Measurements from ENCODE around the gene GFER. TPM values are rescaled to one million over a fixed set of nuclear protein-coding genes. Genes with fewer than 3 reads are reported as not detected.
"Not testable (repeated sequence)": the region's sequence is repeated elsewhere in the genome, so short reads cannot be mapped to it uniquely, and the experiment has no call there.

Gene GFER
- total and polyA plus RNA-seq, 5 donors, result 19.6 to 31.7 (median 22.4) TPM

DNA sequence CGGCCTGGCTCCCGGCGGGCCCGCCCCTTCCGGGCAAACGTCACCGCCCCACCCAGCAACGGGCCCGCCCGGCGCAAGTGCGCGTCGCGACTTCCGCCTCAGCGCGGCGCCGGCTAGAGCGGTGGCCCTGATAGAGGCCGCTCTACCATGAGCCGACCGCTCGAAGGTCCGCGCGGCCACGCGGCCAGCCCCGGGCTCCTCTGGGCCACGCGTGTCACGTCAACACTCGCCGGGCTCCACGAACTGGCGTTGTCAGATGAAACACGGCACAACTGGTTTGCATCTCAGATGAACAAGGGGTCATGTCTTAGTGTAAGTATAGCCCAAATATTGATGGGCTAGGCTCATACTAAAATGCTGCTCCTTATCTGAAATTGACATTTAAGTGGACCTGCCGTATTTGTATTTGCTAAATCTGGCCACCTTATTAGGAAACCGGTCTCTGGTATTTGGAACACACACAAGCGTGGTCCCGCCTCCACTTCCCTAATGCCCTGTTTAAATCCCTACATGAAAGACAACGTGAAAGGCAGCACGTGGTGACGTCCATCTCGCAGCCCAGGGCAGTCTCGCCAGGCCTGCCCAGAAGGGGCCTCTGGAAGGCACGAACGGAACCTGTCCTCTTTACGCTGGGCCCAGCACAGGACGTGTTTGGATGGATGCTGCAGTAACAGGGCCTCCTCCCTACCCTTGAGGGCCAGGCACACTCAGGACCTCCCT, 26.0 kb downstream of the GFER start, which contains the start of gene ZNF598:
Gene ZNF598, minus strand, starts transcription at position 31 of the 720 bp plus-strand sequence.
- peak; percentile 93 to 96 for ATAC-seq
- H3K9me3 ChIP-seq (ENCODE audit: control insufficient read depth, low read length), result no peaks in the 10 kb centered on the region
- peak within 1 kb of the TSS; percentile 84 for H3K27ac ChIP-seq (ENCODE audit: low read length)
- intact Hi-C loops (cut with DNase I), result no loop called here
- no peaks in the 10 kb centered on the region for H3K27me3 ChIP-seq (ENCODE audit: control insufficient read depth, insufficient read depth)
- DNase-seq, result peak; percentile 87 to 95 (median 94)
- H3K4me1 ChIP-seq (ENCODE audit: control insufficient read depth, insufficient read depth, low read length), result peaks cover 14% of the 10 kb centered on the region
- peak within 1 kb of the TSS; percentile 95 for H3K4me3 ChIP-seq (ENCODE audit: low read length)
- 1% methylated on average over 52 of the region's 52 CpGs for WGBS

GRCh38 chr16:2011726-2012125, 27.7 kb downstream of the GFER start:
- intact Hi-C loops (cut with DNase I); ATAC-seq; H3K9me3 ChIP-seq (ENCODE audit: control insufficient read depth, low read length); H3K27me3 ChIP-seq (ENCODE audit: control insufficient read depth, insufficient read depth); H3K27ac ChIP-seq (ENCODE audit: low read length); H3K4me3 ChIP-seq (ENCODE audit: low read length); DNase-seq: not testable (repeated sequence)
- peaks cover 14% of the 10 kb centered on the region for H3K4me1 ChIP-seq (ENCODE audit: control insufficient read depth, insufficient read depth, low read length)
- WGBS, result 91% methylated on average over 9 of the region's 9 CpGs

- no peaks in the 10 kb centered on the region for H3K27me3 ChIP-seq (ENCODE audit: control insufficient read depth, insufficient read depth)
Observed at GRCh38 chr16:2013527-2013926, 29.5 kb downstream of the GFER start.

GRCh38 chr16:2015117-2015946, 31.3 kb downstream of the GFER start:
- intact Hi-C loops (cut with DNase I), result no loop called here
- DNase-seq, result no peak

More at GRCh38 chr16:2013527-2013926, 29.5 kb downstream of the GFER start:
- no peak overlapping the region for H3K4me3 ChIP-seq (ENCODE audit: low read length)
- H3K27ac ChIP-seq (ENCODE audit: low read length), result no peak overlapping the region
- H3K9me3 ChIP-seq (ENCODE audit: control insufficient read depth, low read length), result no peaks in the 10 kb centered on the region
- DNase-seq (no peak), ATAC-seq (no peak)
- 91% methylated on average over 15 of the region's 15 CpGs for WGBS
- intact Hi-C loops (cut with DNase I), result no loop called here
- H3K4me1 ChIP-seq (ENCODE audit: control insufficient read depth, insufficient read depth, low read length), result peaks cover 6% of the 10 kb centered on the region

GRCh38 chr16:2015947-2016208, 31.9 kb downstream of the GFER start:
- WGBS, result 79% methylated on average over 7 of the region's 7 CpGs

More at GRCh38 chr16:2015117-2015946, 31.3 kb downstream of the GFER start:
- WGBS, result 89% methylated on average over 24 of the region's 24 CpGs
- peak in 1 of 2 donors; percentile 27 for ATAC-seq
- no peak overlapping the region for H3K27ac ChIP-seq (ENCODE audit: low read length)
- no peaks in the 10 kb centered on the region for H3K4me1 ChIP-seq (ENCODE audit: control insufficient read depth, insufficient read depth, low read length)
- no peaks in the 10 kb centered on the region for H3K9me3 ChIP-seq (ENCODE audit: control insufficient read depth, low read length)
- H3K4me3 ChIP-seq (ENCODE audit: low read length), result no peak overlapping the region
- no peaks in the 10 kb centered on the region for H3K27me3 ChIP-seq (ENCODE audit: control insufficient read depth, insufficient read depth)

DNA sequence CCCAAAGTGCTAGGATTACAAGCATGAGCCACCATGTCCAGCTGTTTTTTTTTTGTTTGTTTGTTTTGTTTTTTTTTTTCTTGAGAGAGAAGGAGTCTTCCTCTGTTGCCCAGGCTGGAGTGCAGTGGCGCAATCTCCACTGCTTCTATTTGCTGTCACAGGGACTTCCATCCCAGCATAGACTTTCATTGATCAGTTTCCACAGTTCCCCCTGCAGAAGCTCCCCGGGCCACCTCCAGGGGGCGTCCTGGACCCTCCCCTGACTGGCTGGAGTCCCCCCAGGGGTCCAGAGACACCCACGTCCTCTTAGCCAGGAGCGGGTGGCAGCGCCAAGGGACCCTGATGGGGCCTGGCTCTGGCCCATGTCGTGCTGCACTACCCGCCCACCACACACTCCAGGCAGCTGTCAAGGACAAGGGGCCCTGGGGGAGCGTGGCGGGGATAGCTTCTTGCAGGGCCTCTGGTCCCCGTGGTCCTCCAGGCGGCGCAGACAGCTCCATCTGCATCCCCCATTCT, 32.5 kb downstream of the GFER start:
- Histone ChIP-seq H3K9me3 (ENCODE audit: control insufficient read depth, low read length) (no peaks in the 10 kb centered on the region), H3K27me3 (ENCODE audit: control insufficient read depth, insufficient read depth) (no peaks in the 10 kb centered on the region), H3K27ac (ENCODE audit: low read length) (no peak overlapping the region), H3K4me1 (ENCODE audit: control insufficient read depth, insufficient read depth, low read length) (no peaks in the 10 kb centered on the region), H3K4me3 (ENCODE audit: low read length) (no peak overlapping the region)
- no peak for ATAC-seq
- DNase-seq, result peak in 1 of 3 donors; percentile 56
- intact Hi-C loops (cut with DNase I), result no loop called here
- WGBS, result 27% methylated on average over 13 of the region's 13 CpGs

More at GRCh38 chr16:2015947-2016208, 31.9 kb downstream of the GFER start:
- DNase-seq, result no peak
- Histone ChIP-seq H3K27me3 (ENCODE audit: control insufficient read depth, insufficient read depth) (no peaks in the 10 kb centered on the region), H3K9me3 (ENCODE audit: control insufficient read depth, low read length) (no peaks in the 10 kb centered on the region), H3K27ac (ENCODE audit: low read length) (no peak overlapping the region), H3K4me1 (ENCODE audit: control insufficient read depth, insufficient read depth, low read length) (no peaks in the 10 kb centered on the region), H3K4me3 (ENCODE audit: low read length) (no peak overlapping the region)
- intact Hi-C loops (cut with DNase I), result no loop called here
- no peak for ATAC-seq

- WGBS, result 2% methylated on average over 33 of the region's 33 CpGs
Observed at GRCh38 chr16:2019518-2019920, 35.5 kb downstream of the GFER start, which contains the start of gene NPW. TSS of gene NPW (plus strand) at chr16:2019785.

GRCh38 chr16:2019921-2020831, 36.2 kb downstream of the GFER start:
- intact Hi-C loops (cut with DNase I), result loop anchor here in 3 of 4 donors (5.0 to 10.0 kb wide), 2 partner anchors 122 to 125 kb away; partner anchors contain the start of gene RAB26 (in 1 of the 3)
- H3K9me3 ChIP-seq (ENCODE audit: control insufficient read depth, low read length), result no peaks in the 10 kb centered on the region
- peak; percentile 10 to 50 (median 49) for DNase-seq
- no peaks in the 10 kb centered on the region for H3K27me3 ChIP-seq (ENCODE audit: control insufficient read depth, insufficient read depth)
- no peak overlapping the region for H3K4me3 ChIP-seq (ENCODE audit: low read length)
- H3K4me1 ChIP-seq (ENCODE audit: control insufficient read depth, insufficient read depth, low read length), result peaks cover 5% of the 10 kb centered on the region
- 1% methylated on average over 96 of the region's 96 CpGs for WGBS
- no peak overlapping the region for H3K27ac ChIP-seq (ENCODE audit: low read length)
- ATAC-seq, result no peak

More at GRCh38 chr16:2019518-2019920, 35.5 kb downstream of the GFER start, which contains the start of gene NPW:
- intact Hi-C loops (cut with DNase I), result no loop called here
- no peaks in the 10 kb centered on the region for H3K27me3 ChIP-seq (ENCODE audit: control insufficient read depth, insufficient read depth)
- no peak within 1 kb of the TSS for H3K4me3 ChIP-seq (ENCODE audit: low read length)
- DNase-seq (peak; percentile 8 to 71 (median 61)), ATAC-seq (no peak)
- peaks cover 5% of the 10 kb centered on the region for H3K4me1 ChIP-seq (ENCODE audit: control insufficient read depth, insufficient read depth, low read length)
- H3K27ac ChIP-seq (ENCODE audit: low read length), result no peak within 1 kb of the TSS
- H3K9me3 ChIP-seq (ENCODE audit: control insufficient read depth, low read length), result no peaks in the 10 kb centered on the region

DNA sequence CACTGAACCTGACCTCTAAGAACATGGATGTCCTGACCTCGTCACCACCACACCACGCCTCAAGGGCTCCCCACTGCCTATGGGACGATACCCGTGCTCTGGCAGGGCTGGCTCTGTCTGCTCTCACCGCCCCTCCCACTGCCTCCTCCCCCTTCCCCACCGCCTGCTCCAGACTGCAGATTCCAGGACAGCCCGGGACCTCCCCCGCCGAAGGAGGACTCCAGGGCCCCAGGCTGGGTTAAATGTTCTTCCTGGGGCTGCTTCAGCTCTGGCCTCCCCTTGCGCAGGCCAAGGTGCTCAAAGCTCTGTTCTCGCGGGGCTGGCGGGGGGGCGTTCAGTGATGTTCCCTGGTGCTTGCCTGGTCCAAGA, 38.7 kb downstream of the GFER start:
- intact Hi-C loops (cut with DNase I), result loop anchor here (2.0 to 10.0 kb wide), 3 partner anchors 118 to 122 kb away; partner anchors contain the start of gene RAB26 (in 1 of the 4)
- no peaks in the 10 kb centered on the region for H3K27me3 ChIP-seq (ENCODE audit: control insufficient read depth, insufficient read depth)
- H3K4me1 ChIP-seq (ENCODE audit: control insufficient read depth, insufficient read depth, low read length), result peaks cover 5% of the 10 kb centered on the region
- peak overlapping the region; percentile 7 for H3K4me3 ChIP-seq (ENCODE audit: low read length)
- no peaks in the 10 kb centered on the region for H3K9me3 ChIP-seq (ENCODE audit: control insufficient read depth, low read length)
- 2% methylated on average over 14 of the region's 14 CpGs for WGBS
- no peak overlapping the region for H3K27ac ChIP-seq (ENCODE audit: low read length)
- DNase-seq, result peak in 2 of 3 donors; percentile 78
- peak; percentile 14 to 27 for ATAC-seq

All from right cardiac atrium (tissue), 5 donors.